Measurements from ENCODE around the gene UTF1. TPM values are rescaled to one million over a fixed set of nuclear protein-coding genes. Genes with fewer than 3 reads are reported as not detected.

The UTF1 gene
- total and polyA plus RNA-seq, 2 of the 8 experiments (the other 6 are each of a cell fraction or from before 2014, with no cell fraction given): 0.47 to 21.8 TPM

DNA sequence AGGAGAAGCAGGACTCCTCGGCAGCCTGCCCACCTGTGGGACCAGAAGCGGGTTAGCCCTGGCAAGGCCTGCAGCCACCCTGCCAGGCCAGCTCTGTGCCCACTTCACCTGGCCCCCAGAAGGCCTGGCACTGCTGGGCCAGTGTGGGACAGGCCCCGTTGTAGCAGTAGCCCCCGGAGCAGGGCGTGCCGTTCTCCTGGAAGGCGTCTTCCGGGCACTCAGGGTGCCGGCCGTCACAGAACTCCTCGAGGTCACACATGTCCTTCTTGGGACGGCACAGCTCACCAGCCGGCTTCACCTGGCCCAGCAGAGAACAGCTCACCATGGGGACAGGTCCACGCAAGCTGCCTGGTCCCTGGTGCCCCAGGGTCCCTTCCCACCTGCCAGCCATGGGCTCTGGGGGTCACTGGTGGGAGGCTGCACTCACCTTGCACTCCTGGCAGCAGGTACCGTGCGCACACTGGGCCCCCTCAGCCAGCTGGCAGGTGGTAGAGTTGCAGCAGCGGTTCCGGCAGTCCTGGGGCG, 40.8 kb downstream of the UTF1 start (continued):
- TF ChIP-seq, protein P1, sequence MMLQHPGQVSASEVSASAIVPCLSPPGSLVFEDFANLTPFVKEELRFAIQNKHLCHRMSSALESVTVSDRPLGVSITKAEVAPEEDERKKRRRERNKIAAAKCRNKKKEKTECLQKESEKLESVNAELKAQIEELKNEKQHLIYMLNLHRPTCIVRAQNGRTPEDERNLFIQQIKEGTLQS (IDR thresholded peaks at IDR 0.05; ENCODE audit: insufficient read depth, low read depth, low read length): no peak
- TF ChIP-seq JUN (IDR thresholded peaks at IDR 0.05; ENCODE audit: low read depth, low read length) (no peak), HDAC6 (IDR thresholded peaks at IDR 0.05; ENCODE audit: low read depth, low read length) (no peak)
